KOPT-K1 (cell line): Measurements from ENCODE around the gene LRP5.
A peak's percentile ranks its signal among the peaks of the same experiment; 100 is the strongest.
"Not testable (repeated sequence)": the region's sequence is repeated elsewhere in the genome, so short reads cannot be mapped to it uniquely, and the experiment has no call there.

Experiments used
- H3K27ac ChIP-seq: fragments of 200-600 bp; sonication (generic); 2 replicates; pipeline ENCODE4 v1.5.1; 2016; ENCODE audit warnings: antibody characterized with exemption, mild to moderate bottlenecking, low read depth, low read length; ENCODE audit not compliant: poor library complexity, severe bottlenecking
- H3K36me3 ChIP-seq: fragments of 200-600 bp; sonication (generic); 2 replicates; pipeline ENCODE4 v1.5.1; 2017; ENCODE audit warnings: antibody characterized with exemption, mild to moderate bottlenecking, low read length, moderate library complexity; ENCODE audit not compliant: insufficient read depth
- H3K9me3 ChIP-seq: fragments of 200-600 bp; sonication (generic); 2 replicates; pipeline ENCODE4 v1.5.1; 2017; ENCODE audit warnings: antibody characterized with exemption, low read length, mild to moderate bottlenecking; ENCODE audit not compliant: insufficient read depth, poor library complexity, severe bottlenecking

LRP5 gene

DNA sequence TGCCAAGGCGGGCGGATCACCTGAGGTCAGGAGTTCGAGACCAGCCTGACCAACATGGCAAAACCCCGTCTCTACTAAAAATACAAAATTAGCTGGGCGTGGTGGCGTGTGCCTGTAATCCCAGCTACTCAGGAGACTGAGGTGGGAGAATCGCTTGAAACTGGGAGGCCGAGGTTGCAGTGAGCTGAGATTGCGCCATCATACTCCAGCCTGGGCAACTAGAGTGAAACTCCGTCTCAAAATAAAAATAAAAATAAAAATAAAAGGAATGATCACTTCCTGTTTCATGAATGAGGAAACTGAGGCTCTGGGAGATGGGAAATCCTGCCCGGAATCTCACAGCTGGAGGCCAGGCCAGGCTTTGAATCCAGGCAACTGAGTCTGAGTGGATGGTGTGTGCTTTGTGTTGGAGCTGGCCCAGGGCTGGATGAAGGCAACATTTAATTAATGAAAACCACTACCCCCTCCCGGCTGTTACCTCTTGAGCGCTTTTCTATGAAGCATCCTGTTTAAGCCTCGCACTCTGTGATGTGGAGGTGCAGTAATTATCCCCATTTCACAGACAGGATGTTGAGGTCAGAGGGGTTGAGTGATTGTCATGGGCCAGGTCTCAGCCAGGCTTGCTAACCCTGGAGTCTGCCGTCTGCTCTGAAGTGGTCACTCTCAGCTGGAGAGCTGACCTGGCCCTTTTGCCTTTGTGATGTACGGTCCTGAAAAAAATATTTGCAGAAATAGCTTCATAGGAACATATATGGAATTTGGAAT lies 27.8 kb downstream of the LRP5 start:
- no peak overlapping the region for H3K27ac ChIP-seq
- H3K9me3 ChIP-seq: no peaks in the 10 kb centered on the region
- no peaks in the 10 kb centered on the region for H3K36me3 ChIP-seq

DNA sequence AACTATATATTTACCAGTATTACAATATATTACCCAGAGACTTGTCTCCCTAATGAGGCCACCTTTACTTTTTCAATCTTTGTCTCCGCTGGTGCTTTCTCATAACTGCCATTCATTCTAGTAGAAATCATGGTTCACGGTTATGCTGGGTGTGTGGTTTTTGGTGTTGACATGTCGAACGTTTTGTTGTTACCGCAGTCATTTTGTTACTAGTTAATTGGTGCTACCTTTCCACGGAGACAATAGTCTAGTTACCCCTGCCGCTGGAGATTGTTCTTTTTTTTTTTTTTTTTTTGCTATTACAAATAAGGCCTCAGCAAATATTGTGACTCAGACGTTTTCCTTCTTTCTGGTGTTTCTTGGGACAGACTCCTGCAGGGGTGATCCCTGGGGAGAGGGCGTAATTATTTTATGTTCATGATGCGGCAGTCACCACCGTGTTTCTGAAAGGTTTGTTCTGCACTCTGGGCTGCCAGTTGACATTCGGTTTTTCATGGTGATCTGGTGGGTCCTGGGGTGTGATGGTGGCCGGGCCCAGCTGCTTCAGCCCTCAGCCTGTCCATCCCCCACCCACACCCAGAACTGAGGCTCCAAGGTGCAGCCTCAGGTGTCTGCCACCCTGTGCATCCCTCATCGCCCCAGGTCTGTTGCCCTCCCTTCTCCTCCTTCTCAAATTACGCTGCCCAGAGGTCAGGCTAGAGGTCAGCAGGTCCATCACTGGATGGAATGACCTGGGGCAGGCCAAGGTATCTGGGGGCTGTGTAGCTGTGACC lies 28.6 kb downstream of the LRP5 start:
- H3K36me3 ChIP-seq: no peaks in the 10 kb centered on the region
- H3K27ac ChIP-seq: peak overlapping the region; percentile 24
- peaks cover 7% of the 10 kb centered on the region for H3K9me3 ChIP-seq

DNA sequence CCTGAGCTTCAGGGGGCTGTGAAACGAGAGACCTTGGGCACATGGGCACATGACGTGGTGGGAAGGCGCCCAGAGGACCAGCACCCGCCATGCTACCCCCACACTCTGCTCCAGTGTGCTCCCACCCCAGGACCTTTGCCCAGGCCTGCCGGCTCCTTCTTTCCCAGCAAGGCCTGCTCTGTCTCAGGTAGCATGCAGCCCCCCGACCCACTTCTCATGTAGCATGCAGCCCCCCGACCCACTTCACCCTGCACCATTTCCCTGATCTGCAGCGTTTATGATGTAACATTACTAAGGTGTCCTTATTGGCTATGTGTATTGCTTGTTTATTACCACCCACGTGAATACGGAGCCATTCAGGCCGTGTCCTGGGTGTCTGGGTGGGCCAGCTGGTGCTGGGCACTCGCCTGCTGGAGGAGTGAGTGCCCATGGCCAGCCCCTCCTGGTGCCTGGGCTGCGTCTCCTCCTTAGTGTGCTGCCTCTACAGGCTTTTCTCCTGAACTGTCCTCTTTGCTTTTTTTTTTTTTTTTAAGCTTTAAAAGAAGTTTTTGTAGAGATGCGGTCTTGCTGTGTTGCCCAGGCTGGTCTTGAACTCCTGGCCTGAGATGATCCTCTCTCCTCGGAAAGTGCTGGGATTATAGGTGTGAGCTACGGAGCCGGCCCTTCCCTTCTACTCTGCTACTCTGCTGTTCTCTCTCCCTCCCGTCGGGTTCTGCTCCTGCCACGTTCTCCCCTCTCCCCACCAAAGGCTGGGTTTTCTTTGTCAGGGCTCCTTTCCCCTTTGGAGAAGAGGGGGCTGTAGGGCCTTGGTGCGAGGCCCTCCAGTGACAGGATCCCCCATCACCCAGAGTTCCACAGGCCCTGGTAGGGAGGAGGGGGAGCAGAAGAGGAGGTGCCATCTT lies 29.4 kb downstream of the LRP5 start:
- Histone ChIP-seq H3K36me3 (no peaks in the 10 kb centered on the region), H3K9me3 (peaks cover 10% of the 10 kb centered on the region), H3K27ac (peak overlapping the region; percentile 24)

DNA sequence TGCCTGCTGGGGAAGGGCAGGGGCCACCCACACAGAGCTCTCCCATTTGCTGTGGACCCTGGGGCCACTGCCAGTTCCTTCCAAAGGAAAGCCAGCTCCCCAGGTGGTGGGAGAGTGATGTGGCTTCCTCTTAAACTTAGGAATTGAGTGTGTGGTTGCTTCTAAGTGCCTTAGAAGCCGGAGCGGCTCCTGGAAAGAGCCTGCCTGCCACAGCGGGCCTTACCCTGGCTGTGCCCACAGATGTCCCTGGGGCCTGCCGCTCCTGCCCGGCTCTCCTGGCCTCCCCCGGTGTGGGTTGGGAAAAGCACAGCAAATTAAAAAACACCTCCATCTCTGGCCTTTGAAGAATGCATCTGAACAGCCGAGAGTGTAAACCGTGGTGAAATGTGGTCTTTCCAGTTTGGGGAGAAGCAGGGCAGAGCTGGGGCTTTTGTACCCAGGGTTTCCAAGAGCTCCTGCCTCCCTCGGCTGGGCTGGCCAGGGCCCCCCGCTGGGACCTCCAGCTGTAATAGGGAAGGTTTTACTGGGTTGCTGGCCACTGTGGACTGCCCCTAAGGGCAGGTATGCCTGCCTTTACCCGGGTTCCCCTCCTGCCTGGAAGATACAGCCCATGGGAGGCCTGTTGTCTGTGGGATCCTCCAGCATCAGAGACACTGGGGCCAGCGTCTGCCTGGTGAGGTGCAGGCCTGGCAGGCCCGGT lies 30.2 kb downstream of the LRP5 start:
- Histone ChIP-seq H3K9me3 (peaks cover 10% of the 10 kb centered on the region), H3K27ac (no peak overlapping the region), H3K36me3 (no peaks in the 10 kb centered on the region)

DNA sequence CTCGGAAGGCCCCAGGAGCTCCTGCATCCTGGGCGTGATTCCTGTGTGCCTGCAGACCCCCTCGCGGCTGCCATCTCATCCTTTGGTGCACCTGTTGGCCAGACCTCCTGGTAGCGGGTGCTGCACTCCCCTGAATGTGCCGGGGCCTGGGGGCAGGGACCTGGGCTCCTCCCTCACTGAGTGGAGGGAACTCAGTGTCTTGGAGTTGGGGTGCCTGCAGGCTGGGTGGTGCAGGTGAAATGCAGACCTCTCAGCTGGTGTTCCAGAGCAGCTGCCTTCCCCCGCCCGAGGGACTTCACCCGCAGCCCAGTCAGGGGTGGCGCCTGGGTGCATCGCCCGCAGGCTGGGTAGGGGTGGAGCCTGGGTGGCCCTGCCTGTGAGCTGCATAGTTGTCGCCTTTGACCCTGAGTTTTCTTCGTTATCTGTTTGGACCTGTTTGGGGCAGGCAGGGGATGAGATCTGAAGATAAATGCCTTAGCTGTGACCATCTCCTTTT lies 31.4 kb downstream of the LRP5 start:
- Histone ChIP-seq H3K9me3 (peaks cover 10% of the 10 kb centered on the region), H3K27ac (no peak overlapping the region), H3K36me3 (no peaks in the 10 kb centered on the region)

DNA sequence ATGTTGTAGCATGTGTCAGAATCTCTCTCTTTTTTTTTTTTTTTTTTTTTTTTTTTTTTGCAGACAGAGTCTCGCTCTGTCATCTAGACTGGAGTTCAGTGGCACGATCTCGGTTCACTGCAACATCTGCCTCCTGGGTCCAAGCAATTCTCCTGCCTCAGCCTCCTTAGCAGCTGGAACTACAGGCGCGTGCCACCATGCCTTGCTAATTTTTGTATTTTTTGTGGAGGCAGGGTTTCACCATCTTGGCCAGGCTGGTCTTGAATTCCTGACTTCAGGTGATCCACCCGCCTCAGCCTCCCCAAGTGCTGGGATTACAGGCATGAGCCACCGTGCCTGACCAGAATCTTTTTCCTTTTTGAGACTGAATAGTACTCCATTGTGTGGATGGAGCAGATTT lies 32.4 kb downstream of the LRP5 start:
- not testable (repeated sequence) for H3K36me3 ChIP-seq, H3K27ac ChIP-seq, H3K9me3 ChIP-seq

DNA sequence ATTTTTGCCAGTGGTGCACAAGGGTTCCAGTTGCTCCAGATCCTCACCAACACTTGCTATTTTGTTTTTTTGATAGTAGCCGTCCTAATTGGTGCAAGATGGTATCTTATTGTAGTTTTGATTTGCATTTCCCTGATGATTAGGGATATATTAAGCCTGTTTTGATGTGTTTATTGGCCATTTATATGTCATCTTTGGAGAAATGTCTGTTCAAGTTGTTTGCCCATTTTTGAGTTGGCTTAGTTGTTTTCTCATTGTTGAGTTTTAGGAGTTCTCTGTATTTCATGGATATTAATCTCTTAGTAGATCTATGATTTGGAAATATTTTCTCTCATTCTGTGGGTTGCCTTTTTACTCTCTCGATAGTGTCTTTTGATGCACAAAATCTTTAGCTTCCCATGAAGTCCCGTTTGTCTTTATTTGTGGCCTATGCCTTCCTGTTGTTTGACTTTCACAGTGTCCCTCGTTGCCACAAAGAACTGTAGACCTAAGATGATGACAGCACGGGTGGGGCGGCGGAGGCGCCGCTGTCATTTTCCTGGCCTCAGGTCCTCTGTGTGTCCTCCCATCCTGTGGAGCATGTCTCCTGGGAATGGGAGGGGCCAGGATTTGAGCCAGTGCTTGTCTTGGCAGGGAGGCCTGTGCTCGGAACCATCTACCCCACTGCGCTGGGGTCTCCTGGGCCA lies 33.5 kb downstream of the LRP5 start:
- Histone ChIP-seq H3K9me3 (peaks cover 10% of the 10 kb centered on the region), H3K27ac (no peak overlapping the region), H3K36me3 (no peaks in the 10 kb centered on the region)

DNA sequence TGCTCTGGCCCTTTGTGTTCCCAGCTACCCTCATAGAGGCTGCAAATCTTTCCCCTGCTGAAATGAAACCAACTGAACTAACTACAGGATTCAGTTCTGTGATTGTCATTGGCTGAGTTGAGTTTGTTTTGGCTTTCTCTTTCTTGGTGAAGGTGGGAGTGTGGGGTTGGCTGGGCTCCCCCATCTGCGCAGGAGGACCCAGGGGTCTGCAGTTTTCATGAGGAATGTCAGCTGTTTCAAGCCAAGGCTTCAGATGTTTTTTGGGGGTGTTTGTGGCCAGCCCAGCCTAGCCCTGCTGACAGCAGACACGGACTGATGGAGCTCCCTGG lies 34.0 kb downstream of the LRP5 start:
- Histone ChIP-seq H3K9me3 (peaks cover 10% of the 10 kb centered on the region), H3K36me3 (no peaks in the 10 kb centered on the region), H3K27ac (no peak overlapping the region)

DNA sequence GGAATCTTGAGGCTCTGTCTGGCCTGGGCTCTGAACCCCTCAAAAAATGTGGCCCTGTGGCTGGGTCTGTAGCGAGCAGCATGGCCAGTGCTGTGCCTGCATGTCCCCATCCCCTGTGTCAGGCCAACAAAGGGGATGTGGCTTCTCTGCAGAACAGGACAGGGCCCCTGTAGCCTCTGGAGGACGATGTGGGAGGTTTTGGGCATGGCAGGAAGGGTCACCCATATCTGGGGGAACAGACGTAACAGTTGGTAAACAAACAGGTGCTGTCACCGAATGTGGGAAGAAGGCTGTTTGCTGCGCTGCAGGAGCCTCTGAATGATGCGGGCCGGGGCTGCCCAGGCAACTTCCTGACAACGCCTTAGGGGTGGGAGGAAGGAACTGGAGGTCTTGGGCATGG lies 35.0 kb downstream of the LRP5 start:
- Histone ChIP-seq H3K9me3 (peaks cover 10% of the 10 kb centered on the region), H3K27ac (no peak overlapping the region), H3K36me3 (no peaks in the 10 kb centered on the region)

DNA sequence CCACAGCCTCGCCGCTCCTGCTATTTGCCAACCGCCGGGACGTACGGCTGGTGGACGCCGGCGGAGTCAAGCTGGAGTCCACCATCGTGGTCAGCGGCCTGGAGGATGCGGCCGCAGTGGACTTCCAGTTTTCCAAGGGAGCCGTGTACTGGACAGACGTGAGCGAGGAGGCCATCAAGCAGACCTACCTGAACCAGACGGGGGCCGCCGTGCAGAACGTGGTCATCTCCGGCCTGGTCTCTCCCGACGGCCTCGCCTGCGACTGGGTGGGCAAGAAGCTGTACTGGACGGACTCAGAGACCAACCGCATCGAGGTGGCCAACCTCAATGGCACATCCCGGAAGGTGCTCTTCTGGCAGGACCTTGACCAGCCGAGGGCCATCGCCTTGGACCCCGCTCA lies 35.5 kb downstream of the LRP5 start:
- H3K36me3 ChIP-seq: no peaks in the 10 kb centered on the region
- H3K9me3 ChIP-seq: peaks cover 10% of the 10 kb centered on the region
- H3K27ac ChIP-seq: no peak overlapping the region

DNA sequence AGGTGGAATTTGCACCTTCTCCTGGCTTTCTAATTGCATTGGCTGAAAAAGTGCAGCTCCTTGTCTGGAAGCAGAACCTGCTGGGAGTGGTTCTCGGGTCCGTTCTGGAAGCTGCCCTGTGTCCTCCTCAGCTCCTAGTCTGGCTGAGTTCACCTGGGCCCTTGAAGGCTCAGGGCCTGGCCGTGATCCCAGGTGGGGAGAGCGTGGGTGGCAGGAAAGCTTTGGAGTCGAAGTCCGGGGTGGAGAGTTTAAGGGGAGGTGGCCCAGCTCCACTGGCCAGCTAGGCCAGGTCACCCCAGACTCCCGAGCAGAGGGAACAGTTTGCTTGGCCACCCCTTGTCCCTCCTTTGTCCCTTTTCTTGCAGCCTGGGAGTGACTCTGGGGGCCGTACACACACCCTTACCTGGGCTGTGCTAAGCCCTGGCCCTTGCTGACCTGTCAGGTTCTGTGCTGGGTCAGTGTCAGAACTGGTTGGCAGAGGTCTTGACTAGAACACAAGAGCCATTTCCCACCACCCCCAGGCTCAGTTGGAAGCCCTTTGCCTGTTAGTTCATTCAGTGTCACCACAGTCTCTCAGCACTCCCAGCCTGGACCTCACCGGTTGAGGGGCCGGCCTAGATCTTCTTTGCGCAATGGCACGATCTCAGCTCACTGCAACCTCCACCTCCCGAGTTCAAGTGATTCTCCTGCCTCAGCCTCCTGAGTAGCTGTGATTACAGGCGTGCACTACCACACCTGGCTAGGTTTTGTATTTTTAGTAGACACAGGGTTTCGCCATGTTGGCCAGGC lies 37.3 kb downstream of the LRP5 start:
- Histone ChIP-seq H3K9me3 (peaks cover 10% of the 10 kb centered on the region), H3K36me3 (no peaks in the 10 kb centered on the region), H3K27ac (no peak overlapping the region)

DNA sequence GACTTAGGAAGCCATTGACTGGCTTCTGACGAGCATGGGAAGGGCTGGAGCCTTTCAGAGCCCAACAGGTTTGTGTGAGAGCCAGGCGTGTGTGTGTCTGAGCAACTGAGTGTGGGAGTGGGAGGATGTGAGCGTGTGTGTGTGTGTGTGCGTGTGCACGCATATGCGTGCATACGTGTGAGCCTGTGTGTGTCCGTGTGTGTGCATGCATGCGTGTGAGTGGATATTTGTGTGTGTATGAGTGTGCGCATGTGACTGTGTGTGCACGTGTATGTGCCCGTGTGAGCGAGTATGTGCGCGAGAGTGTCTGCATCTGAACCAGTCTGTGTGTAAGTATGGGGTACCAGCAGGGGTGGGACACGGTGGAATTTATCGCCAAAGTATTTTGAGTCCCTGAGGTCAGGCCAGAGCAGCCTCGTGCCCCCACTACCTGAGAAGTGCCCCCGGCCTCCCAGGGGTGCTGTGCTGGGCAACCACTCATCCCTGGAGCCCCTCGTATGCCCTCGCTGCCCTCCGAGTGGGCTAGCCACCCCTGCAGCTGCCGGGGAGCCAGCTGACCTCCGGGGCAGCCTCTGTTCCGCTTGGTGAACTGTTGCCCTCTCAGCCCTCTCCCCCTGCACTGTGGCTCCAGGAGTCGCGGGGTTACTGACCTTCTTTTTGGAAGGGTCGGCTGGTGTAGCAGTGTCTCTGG lies 38.5 kb downstream of the LRP5 start:
- H3K9me3 ChIP-seq: peaks cover 4% of the 10 kb centered on the region
- H3K36me3 ChIP-seq: no peaks in the 10 kb centered on the region
- H3K27ac ChIP-seq: no peak overlapping the region
